ENCODE measurements around the gene SNRPA. TPM values are rescaled to one million over a fixed set of nuclear protein-coding genes. Genes with fewer than 3 reads are reported as not detected.
"Not testable (repeated sequence)": the region's sequence is repeated elsewhere in the genome, so short reads cannot be mapped to it uniquely, and the experiment has no call there.

SNRPA gene
- total RNA-seq, 1 experiment from 2014 or later, result 71.7 TPM

GRCh38 chr19:40721140-40721486 is 29.9 kb upstream of the SNRPA start:
- no peak for DNase-seq (ENCODE audit: low spot score)

- DNase-seq (ENCODE audit: low spot score), result no peak
Observed at GRCh38 chr19:40721936-40722661, 28.9 kb upstream of the SNRPA start.

- no peak for DNase-seq (ENCODE audit: low spot score)
Observed at GRCh38 chr19:40723661-40724254, 27.2 kb upstream of the SNRPA start.

- no peak for DNase-seq (ENCODE audit: low spot score)
Observed at GRCh38 chr19:40724315-40724714, 26.7 kb upstream of the SNRPA start.

GRCh38 chr19:40724855-40725254 is 26.1 kb upstream of the SNRPA start:
- no peak for DNase-seq (ENCODE audit: low spot score)

GRCh38 chr19:40726279-40726678 is 24.7 kb upstream of the SNRPA start:
- no peak for DNase-seq (ENCODE audit: low spot score)

GRCh38 chr19:40730065-40730464 is 20.9 kb upstream of the SNRPA start:
- DNase-seq (ENCODE audit: low spot score), result not testable (repeated sequence)

GRCh38 chr19:40732304-40732703 is 18.7 kb upstream of the SNRPA start:
- DNase-seq (ENCODE audit: low spot score), result not testable (repeated sequence)

- no peak for DNase-seq (ENCODE audit: low spot score)
Observed at GRCh38 chr19:40733149-40733548, 17.9 kb upstream of the SNRPA start.

GRCh38 chr19:40735013-40735771 is 15.8 kb upstream of the SNRPA start:
- no peak for DNase-seq (ENCODE audit: low spot score)

- no peak for DNase-seq (ENCODE audit: low spot score)
Observed at GRCh38 chr19:40736661-40737060, 14.3 kb upstream of the SNRPA start.

- no peak for DNase-seq (ENCODE audit: low spot score)
Observed at GRCh38 chr19:40737102-40737644, 13.8 kb upstream of the SNRPA start.

- DNase-seq (ENCODE audit: low spot score), result no peak
Observed at GRCh38 chr19:40739030-40739839, 11.8 kb upstream of the SNRPA start.

- no peak for DNase-seq (ENCODE audit: low spot score)
Observed at GRCh38 chr19:40739871-40740703, 10.9 kb upstream of the SNRPA start.

- DNase-seq (ENCODE audit: low spot score), result no peak
Observed at GRCh38 chr19:40740747-40741146, 10.3 kb upstream of the SNRPA start.

GRCh38 chr19:40741527-40742390 is 9.2 kb upstream of the SNRPA start:
- DNase-seq (ENCODE audit: low spot score), result no peak

GRCh38 chr19:40742477-40742876 is 8.5 kb upstream of the SNRPA start:
- no peak for DNase-seq (ENCODE audit: low spot score)

GRCh38 chr19:40742886-40743285 is 8.1 kb upstream of the SNRPA start:
- no peak for DNase-seq (ENCODE audit: low spot score)

GRCh38 chr19:40743926-40744325 is 7.1 kb upstream of the SNRPA start:
- DNase-seq (ENCODE audit: low spot score), result no peak
